Lung (tissue), 12 donors: Measurements from ENCODE around the gene ZDHHC24. TPM values are rescaled to one million over a fixed set of nuclear protein-coding genes. Genes with fewer than 3 reads are reported as not detected.

Experiments used
- ATAC-seq: fragments of 200-7000 bp; cut with Tn5 transposase; one replicate; pipeline ENCODE4 v1.9.1; 2020; ENCODE audit warnings: moderate number of reproducible peaks; ENCODE audit not compliant: insufficient read depth, low FRiP score
- DNase-seq, 3 donors: peaks; one replicate each; pipeline ENCODE4 v3.0.0-alpha.2; 2013 to 2017
- H3K27ac ChIP-seq, 2 donors: one replicate each; pipeline ENCODE4 v1.5.1; 2013; ENCODE audit warnings: mild to moderate bottlenecking in 2 of 2, moderate library complexity in 2 of 2, control low read depth in 1 of 2, inconsistent platforms in 1 of 2, low read depth in 1 of 2, low read length in 1 of 2
- H3K27me3 ChIP-seq, 3 donors: one replicate each; pipeline ENCODE4 v1.5.1; 2013; ENCODE audit warnings: low read length in 2 of 3; ENCODE audit not compliant: control insufficient read depth in 3 of 3, insufficient read depth in 3 of 3
- H3K36me3 ChIP-seq, 4 donors: one replicate each; pipeline ENCODE4 v1.5.1; 2013; ENCODE audit warnings: low read length in 4 of 4, mild to moderate bottlenecking in 1 of 4, moderate library complexity in 1 of 4; ENCODE audit not compliant: control insufficient read depth in 4 of 4, insufficient read depth in 4 of 4
- H3K4me1 ChIP-seq, 5 donors: one replicate each; pipeline ENCODE4 v1.5.1; 2013; ENCODE audit warnings: low read length in 5 of 5, mild to moderate bottlenecking in 2 of 5, moderate library complexity in 1 of 5; ENCODE audit not compliant: control insufficient read depth in 5 of 5, insufficient read depth in 5 of 5
- H3K4me3 ChIP-seq: one replicate; pipeline ENCODE4 v1.5.1; 2013; ENCODE audit warnings: mild to moderate bottlenecking, control low read depth, moderate library complexity
- H3K9ac ChIP-seq, 2 donors: one replicate each; pipeline ENCODE4 v1.5.1; 2013; ENCODE audit warnings: low read length in 2 of 2, control low read depth in 1 of 2; ENCODE audit not compliant: insufficient read depth in 1 of 2
- H3K9me3 ChIP-seq, 4 donors: one replicate each; pipeline ENCODE4 v1.5.1; 2013; ENCODE audit warnings: low read length in 3 of 4, mild to moderate bottlenecking in 1 of 4, moderate library complexity in 1 of 4; ENCODE audit not compliant: control insufficient read depth in 4 of 4, insufficient read depth in 3 of 4
- WGBS, 2 donors: extraction: QIAGEN DNeasy Blood & Tissue Kit; methylation state at CpG; one replicate each; pipeline ENCODE4 v1.1.7; 2013; 5-methylcytosine and 5-hydroxymethylcytosine counted together
- polyA plus RNA-seq, 2 donors: library from polyadenylated mRNA; stranded (reverse); fragments of 200-250 nt; gene quantifications; one replicate each; pipeline ENCODE4 v1.2.1, GENCODE V29; 2013
- total RNA-seq, 2 donors: library from RNA; depleted of rRNA in 1 of 2; stranded (reverse); fragments of >200 nt in 1 of 2; gene quantifications; one replicate each; pipeline ENCODE4 v1.2.1, GENCODE V29; 2014 to 2021
- TF ChIP-seq, protein P1 (sequence below): IDR thresholded peaks from 2 replicates; pipeline ENCODE4 v1.5.1; 2012; ENCODE audit warnings: mild to moderate bottlenecking; ENCODE audit errors: control extremely low read depth, extremely low read depth
- donor health status: control.
- donor health status: control.
- donor health status: Bipolar disorder and iron deficiency.
- donor health status: healthy.
- donor health status: DM: yes; HTN: yes; CAD: no.

The ZDHHC24 gene
- total and polyA plus RNA-seq, 4 donors, result 6.8 to 21.6 (median 11.5) TPM

DNA sequence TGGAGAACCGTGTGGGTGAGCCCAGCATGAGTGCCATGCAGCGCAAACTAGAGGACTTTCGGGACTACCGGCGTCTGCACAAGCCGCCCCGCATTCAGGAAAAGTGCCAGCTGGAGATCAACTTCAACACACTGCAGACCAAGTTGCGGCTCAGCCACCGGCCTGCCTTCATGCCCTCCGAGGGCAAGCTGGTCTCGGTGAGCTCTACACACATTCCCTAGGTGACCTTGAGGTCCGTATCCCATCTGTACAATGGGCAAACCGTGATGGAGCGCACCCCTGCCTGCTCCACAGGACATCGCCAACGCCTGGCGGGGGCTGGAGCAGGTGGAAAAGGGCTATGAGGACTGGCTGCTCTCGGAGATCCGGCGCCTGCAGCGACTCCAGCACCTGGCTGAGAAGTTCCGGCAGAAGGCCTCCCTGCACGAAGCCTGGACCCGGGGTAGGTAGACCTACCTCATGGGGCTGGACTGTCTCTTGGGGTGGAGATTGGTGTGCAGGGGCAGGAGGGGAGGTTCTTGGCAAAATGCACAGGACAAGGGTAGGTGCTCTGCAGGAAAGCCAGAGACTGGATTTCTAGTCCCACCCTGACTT is 12.0 kb upstream of the ZDHHC24 start:
- Histone ChIP-seq H3K27me3 (peaks cover 0 to 15% (median 12%) of the 10 kb centered on the region in 3 donors), H3K4me3 (no peak overlapping the region), H3K36me3 (no peaks in the 10 kb centered on the region), H3K27ac (no peak overlapping the region), H3K9ac (no peak overlapping the region), H3K9me3 (no peaks in the 10 kb centered on the region), H3K4me1 (peaks cover 0 to 4% (median 0%) of the 10 kb centered on the region in 5 donors)
- TF ChIP-seq, protein P1, sequence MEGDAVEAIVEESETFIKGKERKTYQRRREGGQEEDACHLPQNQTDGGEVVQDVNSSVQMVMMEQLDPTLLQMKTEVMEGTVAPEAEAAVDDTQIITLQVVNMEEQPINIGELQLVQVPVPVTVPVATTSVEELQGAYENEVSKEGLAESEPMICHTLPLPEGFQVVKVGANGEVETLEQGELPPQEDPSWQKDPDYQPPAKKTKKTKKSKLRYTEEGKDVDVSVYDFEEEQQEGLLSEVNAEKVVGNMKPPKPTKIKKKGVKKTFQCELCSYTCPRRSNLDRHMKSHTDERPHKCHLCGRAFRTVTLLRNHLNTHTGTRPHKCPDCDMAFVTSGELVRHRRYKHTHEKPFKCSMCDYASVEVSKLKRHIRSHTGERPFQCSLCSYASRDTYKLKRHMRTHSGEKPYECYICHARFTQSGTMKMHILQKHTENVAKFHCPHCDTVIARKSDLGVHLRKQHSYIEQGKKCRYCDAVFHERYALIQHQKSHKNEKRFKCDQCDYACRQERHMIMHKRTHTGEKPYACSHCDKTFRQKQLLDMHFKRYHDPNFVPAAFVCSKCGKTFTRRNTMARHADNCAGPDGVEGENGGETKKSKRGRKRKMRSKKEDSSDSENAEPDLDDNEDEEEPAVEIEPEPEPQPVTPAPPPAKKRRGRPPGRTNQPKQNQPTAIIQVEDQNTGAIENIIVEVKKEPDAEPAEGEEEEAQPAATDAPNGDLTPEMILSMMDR, result no peak
- WGBS, 2 donors, result 93 to 94% methylated on average over 24 of the region's 24 CpGs
- DNase-seq, result no peak
- ATAC-seq, result no peak

DNA sequence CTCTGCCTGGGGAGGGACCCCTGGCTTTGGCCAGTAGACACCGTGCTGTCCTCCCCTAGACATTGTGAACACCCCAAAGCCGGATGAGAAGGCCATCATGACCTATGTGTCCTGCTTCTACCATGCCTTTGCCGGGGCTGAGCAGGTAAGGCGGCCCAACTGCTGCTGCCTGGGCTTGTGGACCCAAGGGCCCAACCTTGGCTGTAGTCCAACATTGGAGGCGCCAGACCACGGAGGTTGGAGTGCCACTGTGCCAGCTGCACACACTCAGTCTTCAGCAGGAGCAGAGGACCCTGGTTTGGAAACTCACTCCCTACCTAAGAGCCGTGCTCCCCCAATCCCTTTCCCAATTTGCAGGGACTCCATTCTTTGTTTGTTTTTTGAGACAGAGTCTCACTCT is 10.2 kb upstream of the ZDHHC24 start:
- Histone ChIP-seq H3K36me3 (no peaks in the 10 kb centered on the region), H3K9me3 (no peaks in the 10 kb centered on the region), H3K9ac (no peak overlapping the region), H3K27me3 (peaks cover 0 to 15% (median 12%) of the 10 kb centered on the region in 3 donors), H3K27ac (no peak overlapping the region), H3K4me1 (peaks cover 0 to 4% (median 0%) of the 10 kb centered on the region in 5 donors), H3K4me3 (no peak overlapping the region)
- TF ChIP-seq, protein P1, result no peak
- DNase-seq, result no peak
- 81 to 87% methylated on average over 7 of the region's 7 CpGs for WGBS, 2 donors
- ATAC-seq, result no peak

DNA sequence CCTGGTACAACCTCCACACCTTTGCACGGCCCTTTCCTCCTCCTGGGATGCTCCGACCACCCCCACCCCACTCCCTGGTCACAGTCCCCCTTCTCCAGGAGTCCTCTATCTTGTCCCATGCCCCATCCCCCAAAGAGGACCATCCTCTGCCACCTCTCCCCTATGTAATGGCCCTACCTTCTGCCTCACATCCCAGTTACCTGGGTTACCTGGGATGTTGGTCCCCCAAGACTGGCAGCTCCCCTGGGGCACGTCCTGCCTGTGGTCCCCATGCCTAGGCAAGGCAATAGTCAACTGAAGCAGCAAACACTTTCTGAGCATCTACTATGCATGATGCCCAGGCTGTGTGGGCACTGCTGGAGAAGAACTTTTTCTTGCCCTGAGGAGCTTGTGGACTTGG is 9.6 kb upstream of the ZDHHC24 start:
- 70 to 91% methylated on average over 3 of the region's 3 CpGs for WGBS, 2 donors
- H3K36me3 ChIP-seq, result no peaks in the 10 kb centered on the region
- DNase-seq, result no peak
- peaks cover 0 to 4% (median 0%) of the 10 kb centered on the region in 5 donors for H3K4me1 ChIP-seq
- no peak overlapping the region for H3K27ac ChIP-seq
- TF ChIP-seq, protein P1, result no peak
- no peak overlapping the region for H3K9ac ChIP-seq
- ATAC-seq, result no peak
- peaks cover 0 to 15% (median 12%) of the 10 kb centered on the region in 3 donors for H3K27me3 ChIP-seq
- H3K9me3 ChIP-seq, result no peaks in the 10 kb centered on the region
- no peak overlapping the region for H3K4me3 ChIP-seq

DNA sequence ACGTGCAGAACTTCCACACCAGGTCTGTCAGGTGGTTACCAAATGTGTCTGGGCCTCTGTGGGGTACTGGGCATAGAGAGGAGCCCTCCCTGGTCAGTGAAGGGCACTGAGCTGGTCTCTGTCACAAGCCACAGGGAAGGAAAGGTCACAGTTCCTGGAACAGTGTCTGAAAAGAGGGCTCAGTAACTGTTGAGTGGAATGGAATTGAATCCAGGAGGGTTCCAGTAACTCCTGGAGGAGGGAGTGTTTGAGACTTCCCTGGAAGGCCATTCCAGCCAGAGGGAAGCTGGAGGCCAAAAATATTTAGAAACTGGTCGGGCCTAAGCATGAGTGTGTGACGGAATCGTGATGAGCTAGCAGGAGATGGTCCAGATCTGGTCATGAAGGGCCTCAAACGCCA is 8.8 kb upstream of the ZDHHC24 start:
- H3K27ac ChIP-seq, result no peak overlapping the region
- H3K4me3 ChIP-seq, result no peak overlapping the region
- H3K9me3 ChIP-seq, result no peaks in the 10 kb centered on the region
- TF ChIP-seq, protein P1, result no peak
- no peak overlapping the region for H3K9ac ChIP-seq
- H3K27me3 ChIP-seq, result peaks cover 0 to 15% (median 12%) of the 10 kb centered on the region in 3 donors
- H3K36me3 ChIP-seq, result no peaks in the 10 kb centered on the region
- ATAC-seq (no peak), DNase-seq (no peak)
- peaks cover 0 to 4% (median 0%) of the 10 kb centered on the region in 5 donors for H3K4me1 ChIP-seq
- 77 to 81% methylated on average over 5 of the region's 5 CpGs for WGBS, 2 donors
